ENCODE data around the gene MYO3B.
"Not testable (repeated sequence)": the region's sequence is repeated elsewhere in the genome, so short reads cannot be mapped to it uniquely, and the experiment has no call there.

The MYO3B gene

DNA sequence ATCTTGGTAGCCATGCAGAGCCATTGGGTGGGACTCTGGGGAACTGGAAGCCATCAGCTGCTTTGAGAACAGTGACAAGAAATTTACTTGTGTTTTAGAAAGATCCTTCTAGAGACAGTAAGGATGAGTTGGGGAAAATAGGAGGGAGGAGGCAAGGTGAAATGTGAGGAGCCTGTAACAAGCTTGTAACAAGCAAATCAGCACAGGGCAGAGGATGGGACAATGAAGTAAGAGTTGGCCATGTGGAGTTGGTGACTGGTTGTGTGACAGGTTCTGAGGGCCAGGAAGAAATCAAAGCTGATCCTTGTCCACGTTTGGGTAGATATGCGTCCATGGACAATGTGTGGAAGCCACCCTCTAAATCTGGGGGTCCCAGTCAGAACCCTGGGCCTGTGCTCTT, 84.4 kb downstream of the MYO3B start:
- DNase-seq (ENCODE audit: low read depth in 1 of 2, low spot score in 1 of 2), result no peak

DNA sequence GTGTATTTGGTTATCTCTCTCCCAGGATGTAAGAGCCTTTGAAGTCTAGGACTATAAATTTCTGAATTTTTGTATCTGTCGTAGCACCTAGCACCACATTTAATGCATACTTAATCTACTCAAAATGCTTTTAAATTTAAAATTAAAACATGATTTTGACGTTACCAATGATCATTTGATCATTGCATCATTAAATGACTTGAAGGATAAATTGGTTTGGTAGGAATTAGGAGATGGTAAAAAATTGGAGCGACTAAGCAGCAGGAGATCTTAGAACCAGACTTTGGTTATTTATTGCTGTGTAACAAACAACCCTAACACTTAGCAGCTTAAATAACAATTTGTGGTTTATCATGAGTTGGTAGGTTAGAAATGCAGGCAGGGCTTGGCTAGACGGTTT, 84.9 kb downstream of the MYO3B start:
- DNase-seq (ENCODE audit: low read depth in 1 of 2, low spot score in 1 of 2), result no peak

GRCh38 chr2:170263728-170264521, 86.0 kb downstream of the MYO3B start:
- not testable (repeated sequence) for DNase-seq (ENCODE audit: low read depth in 1 of 2, low spot score in 1 of 2)

DNA sequence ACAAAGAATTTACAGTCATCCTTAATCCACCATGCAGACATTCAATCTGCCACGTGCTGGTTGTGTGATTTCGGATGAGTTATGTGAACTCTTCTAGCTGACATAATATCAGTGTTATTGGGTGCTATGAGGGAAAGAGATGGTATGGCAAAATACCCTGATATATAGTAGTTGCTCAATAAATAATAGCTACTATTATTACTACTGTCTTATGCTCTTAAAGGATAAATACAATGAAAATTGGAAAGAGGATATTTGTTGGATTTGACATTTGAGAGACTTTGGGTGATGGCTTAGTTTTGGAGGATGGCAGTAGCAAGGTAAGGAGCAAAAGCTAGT, 86.5 kb downstream of the MYO3B start:
- DNase-seq (ENCODE audit: low read depth in 1 of 2, low spot score in 1 of 2), result no peak

GRCh38 chr2:170264865-170265264, 86.9 kb downstream of the MYO3B start:
- no peak for DNase-seq (ENCODE audit: low read depth in 1 of 2, low spot score in 1 of 2)

DNA sequence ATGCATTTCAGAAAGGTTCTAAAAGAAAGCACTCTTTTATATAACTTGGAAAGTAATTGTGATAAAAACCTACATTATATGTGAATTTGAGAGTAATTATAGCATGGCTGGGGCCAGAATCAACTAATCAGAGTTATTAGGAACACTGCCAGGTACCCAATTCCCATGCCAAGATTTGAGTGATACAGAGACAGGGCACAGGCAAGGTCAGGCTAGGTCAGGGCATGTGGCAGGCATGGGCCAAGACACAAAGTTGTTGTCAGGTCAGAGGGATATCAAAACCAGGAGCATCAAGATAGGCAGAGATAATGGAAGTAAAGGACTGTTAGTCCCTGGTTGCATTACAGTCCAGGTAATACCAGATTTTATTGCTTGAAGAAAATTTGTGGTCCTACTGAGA, 87.4 kb downstream of the MYO3B start:
- no peak for DNase-seq (ENCODE audit: low read depth in 1 of 2, low spot score in 1 of 2)

DNA sequence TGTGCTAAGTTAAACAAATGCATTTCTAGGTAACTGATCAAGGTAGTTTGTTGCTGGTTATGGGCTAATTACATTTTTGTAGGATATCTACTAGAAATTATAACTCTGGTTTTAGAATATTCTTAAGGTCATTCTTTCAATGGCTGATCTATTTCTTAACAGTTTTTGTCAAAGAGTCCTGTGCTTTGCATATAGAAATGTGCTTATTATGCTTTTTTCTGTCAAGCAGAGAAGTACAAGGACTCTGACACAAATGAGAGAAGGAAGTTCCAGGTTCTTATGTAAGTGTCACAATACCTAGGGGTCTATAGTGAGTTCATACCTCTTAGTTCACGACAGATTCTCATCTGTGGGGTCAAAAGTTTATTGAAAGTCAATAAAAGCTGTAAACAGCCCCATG, 88.4 kb downstream of the MYO3B start:
- no peak for DNase-seq (ENCODE audit: low read depth in 1 of 2, low spot score in 1 of 2)

DNA sequence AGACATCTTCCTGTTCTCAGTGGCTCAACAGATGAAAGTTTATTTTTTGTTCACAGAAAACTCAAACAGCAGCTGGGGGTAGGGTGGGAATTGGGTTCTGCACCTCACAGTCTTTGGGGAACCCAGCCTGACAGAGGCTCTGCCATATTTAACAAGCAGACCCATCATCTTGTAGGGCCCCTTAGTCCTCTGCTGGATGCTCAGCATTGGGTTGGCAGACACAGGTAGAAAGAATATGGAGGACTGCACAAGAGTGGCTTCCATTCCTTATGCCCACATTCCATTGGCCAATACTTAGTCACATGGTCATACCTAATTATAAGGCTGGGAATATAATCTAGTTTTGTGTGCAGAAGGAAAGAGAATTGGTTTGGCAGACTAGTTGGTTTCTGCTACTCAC, 89.1 kb downstream of the MYO3B start:
- no peak for DNase-seq (ENCODE audit: low read depth in 1 of 2, low spot score in 1 of 2)

DNA sequence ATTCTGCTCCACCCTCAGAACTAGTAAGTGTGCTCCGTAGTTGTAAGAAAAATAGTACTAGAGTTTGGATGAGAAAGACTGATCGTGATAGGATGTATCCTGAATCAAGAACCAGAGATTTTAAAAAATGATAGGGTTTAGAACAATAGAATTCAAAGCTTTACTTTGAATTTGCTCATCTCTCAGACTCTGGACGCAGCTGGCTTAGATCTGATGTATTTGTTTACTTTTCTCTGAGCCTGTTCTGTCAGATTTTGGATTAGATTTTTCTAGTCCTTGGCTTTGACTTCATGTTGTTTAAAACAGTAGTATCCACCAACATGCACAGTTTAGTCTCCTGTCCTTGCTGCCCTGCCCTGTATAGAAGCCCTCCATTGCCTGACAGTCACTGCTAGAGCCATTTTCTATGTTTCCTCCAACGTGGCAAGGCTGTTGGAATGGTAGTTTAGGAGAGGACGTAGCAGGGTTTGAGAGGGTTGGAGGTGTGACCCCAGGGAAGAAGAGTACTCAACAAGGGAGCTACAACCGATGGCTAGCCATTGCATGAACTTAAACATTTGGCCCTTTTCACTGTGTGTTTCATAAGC, 92.4 kb downstream of the MYO3B start:
- no peak for DNase-seq (ENCODE audit: low read depth in 1 of 2, low spot score in 1 of 2)

DNA sequence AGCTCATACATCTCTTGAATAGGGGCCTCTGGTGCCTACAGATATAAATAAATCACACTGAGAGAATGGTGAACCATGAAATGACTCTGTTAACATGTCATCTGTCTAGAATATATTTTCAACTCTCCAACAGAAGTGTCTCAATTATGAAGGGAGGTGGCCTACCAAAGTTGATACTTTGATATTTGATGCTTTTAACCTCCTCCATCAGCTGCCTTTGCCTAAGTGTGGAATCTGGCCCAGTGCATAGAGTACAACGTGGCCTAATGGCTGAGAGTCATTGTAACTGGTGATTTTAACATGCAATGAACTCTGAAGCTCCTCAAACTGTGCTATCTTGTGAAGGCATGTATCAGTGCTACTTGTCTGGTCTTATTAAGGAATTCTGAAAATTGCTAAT, 93.4 kb downstream of the MYO3B start:
- no peak for DNase-seq (ENCODE audit: low read depth in 1 of 2, low spot score in 1 of 2)

DNA sequence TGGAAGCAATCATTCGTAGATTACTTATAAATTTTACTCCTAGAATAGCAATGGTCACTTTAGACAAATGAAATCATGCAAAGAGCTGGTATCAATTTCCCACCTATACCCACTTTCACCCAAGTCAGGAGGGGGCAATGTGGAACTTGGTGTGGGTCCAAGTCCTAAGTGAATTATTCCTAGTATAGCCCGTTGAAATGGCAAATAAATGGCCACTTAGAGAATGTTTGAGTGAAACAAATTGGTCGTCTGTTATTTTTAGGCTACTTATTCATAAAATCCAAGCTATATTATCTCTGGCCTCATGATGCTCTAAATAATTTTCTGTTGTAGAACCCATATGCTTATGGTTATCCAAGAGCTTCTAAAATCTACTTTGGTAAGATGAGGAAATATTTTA, 98.1 kb downstream of the MYO3B start:
- no peak for DNase-seq (ENCODE audit: low read depth in 1 of 2, low spot score in 1 of 2)

DNA sequence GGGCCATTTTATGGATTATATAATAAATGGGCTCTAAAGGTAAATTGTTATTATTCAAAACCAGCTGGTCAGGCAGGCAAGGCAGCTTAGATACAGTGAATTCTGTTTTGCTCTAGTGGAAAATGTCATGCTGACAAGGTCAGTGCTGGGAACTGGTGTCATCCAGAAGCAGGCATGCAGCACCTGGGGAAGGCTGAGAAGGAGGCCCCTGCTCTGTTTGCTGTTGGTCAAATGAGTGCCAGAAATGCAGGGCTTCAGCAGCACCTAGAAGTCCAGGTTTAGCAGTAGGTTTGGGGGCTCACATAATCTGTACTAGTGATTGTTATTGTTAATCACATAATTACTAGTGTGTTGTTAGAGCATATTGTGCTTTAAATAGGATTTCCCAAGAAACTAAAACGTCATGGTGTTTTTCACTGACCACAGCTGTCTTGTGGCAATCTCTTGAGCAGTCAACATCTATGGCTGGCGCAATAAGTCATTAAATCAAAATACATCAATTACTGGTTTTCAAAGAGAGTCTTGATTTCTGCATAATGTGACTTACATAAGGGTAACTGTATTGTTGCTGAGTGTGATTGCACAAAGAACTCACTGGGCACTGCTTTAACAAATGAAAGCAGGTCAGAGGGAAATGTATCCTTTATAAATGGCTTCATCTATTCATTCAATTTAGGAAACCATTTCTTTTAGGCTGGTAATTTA, 99.1 kb downstream of the MYO3B start:
- DNase-seq (ENCODE audit: low read depth in 1 of 2, low spot score in 1 of 2), result no peak

DNA sequence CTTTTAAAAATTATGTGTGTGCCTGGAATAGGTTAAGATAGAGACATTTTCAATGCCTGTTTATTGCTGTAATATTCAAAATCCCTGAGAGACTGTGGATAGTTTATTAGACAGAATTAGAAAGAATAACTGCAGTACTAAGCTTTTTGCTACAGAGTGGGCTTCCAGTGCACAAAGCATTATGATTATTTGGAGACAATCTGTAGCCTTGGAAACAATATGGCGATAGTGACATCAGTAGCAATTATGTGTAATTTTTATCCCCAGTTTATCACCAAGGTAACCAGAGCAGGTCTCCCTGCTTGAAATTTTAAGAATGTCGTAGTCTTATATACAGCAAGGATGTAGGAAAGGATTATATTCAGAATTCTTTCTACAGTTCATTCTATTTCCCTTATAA, 100.0 kb downstream of the MYO3B start:
- no peak for DNase-seq (ENCODE audit: low read depth in 1 of 2, low spot score in 1 of 2)

- DNase-seq (ENCODE audit: low read depth in 1 of 2, low spot score in 1 of 2), result not testable (repeated sequence)
These were observed 101.7 kb downstream of the MYO3B start for GRCh38 chr2:170279615-170280014.

DNA sequence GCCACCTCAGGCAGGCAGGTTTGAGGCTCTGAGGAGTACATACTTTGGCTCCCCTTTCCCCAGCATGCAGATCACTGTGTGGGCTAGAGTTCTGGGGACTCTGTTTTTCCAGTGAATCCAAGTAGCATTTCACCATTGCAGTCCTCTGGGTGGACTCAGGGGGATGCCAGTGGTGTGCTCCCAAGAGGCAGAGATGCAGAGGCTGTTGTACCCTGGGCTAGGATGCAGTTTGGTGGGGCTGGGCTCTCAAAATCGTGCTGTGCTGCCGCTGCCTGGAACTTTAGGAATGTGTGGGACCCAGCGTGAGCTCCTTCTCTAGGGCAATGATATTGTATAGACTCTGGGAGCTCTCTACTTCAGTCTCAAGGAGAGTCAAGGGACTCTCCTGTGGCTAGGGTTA, 104.9 kb downstream of the MYO3B start:
- DNase-seq (ENCODE audit: low read depth in 1 of 2, low spot score in 1 of 2), result no peak

DNA sequence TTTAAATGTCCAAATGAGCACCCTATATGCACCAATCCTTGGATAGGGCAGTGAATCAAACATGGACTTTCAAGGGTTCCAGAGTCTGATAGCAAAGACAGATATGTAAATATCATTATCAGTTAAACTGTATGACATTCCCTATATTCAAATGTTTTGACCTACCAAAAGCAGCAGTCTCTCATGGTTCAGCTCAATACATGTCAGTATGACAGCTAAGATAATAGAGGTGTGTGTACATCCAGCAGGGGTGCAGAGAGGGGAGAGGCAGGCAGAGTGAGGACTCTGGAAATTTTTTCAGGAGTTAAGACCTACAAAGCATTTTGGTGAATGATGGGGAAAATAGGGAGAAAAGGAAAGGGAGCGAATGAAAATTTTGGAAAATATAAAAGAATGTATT, 106.3 kb downstream of the MYO3B start:
- no peak for DNase-seq (ENCODE audit: low read depth in 1 of 2, low spot score in 1 of 2)

GRCh38 chr2:170288859-170289258, 110.9 kb downstream of the MYO3B start:
- no peak for DNase-seq (ENCODE audit: low read depth in 1 of 2, low spot score in 1 of 2)

DNA sequence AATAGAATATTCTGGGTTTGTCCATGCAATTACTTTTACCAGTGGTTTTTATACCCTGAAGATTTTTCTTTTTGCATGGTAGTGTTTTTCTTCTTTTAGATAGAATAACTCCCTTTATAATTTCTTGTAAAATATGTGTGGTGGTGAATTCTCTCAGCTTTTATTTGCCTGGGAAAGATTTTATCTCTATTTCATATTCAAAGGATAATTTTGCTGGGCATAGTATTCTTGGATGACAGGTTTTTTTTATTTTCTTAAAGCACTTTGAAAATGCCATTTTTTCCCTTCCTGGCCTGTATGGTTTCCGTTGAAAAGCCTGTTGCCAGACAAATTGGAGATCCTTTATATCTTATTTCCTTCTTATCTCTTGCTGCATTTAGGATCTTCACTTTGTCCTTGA, 113.5 kb downstream of the MYO3B start:
- no peak for DNase-seq (ENCODE audit: low read depth in 1 of 2, low spot score in 1 of 2)

GRCh38 chr2:170292415-170292814, 114.5 kb downstream of the MYO3B start:
- DNase-seq (ENCODE audit: low read depth in 1 of 2, low spot score in 1 of 2), result no peak

GRCh38 chr2:170297496-170297895, 119.5 kb downstream of the MYO3B start:
- no peak for DNase-seq (ENCODE audit: low read depth in 1 of 2, low spot score in 1 of 2)

DNA sequence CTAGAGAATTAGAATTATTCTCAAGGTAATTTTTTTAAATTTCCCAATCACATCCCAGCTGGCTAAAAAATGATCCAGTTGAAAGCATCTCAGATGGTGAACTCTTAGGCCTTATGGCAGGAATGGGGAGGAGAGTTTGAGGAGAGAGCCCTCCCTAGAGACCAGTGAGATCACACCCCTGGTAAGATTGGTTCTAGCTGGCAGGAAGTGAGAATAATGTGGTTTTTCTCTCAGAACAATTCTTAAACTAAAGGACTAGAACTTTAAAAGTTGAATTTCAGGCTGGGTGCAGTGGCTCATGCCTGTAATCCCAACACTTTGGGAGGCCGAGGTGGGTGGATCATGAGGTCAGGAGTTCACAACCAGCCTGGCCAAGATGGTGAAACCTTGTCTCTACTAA, 120.2 kb downstream of the MYO3B start:
- DNase-seq (ENCODE audit: low read depth in 1 of 2, low spot score in 1 of 2), result no peak

DNA sequence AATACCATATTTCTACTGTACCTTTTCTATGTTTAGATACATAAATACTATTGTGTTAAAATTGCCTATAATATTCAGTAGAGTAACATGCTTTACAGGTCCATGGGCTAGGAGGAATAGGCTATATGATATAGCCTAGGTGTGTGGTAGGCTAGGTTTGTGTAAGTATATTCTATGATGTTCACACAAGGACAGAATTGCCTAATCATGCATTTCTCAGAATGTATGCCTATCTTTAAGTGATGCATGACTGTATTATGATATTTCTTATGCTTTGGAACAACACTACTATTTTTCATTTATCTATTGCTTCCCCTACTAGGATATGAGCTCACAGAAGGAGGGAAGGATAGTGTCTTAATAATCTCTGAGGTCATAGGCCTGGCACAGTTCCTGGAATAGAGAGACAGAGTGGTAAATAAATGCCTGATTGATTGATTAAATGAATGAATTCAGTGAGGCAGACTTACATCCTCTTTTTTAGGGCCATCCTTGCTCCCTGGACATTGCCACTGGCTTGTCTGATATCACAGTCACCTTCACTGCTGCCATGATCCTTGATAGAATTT, 121.0 kb downstream of the MYO3B start:
- no peak for DNase-seq (ENCODE audit: low read depth in 1 of 2, low spot score in 1 of 2)

Data from activated T-helper 1 cell treated with anti-CD3 and anti-CD28 coated beads, Interleukin-2, amount 50 U/mL, for 16 hours (primary cell).